Motor neuron (in vitro differentiated cells): ENCODE results near the gene CRB2. TPM values are rescaled to one million over a fixed set of nuclear protein-coding genes. Genes with fewer than 3 reads are reported as not detected.
A peak's percentile ranks its signal among the peaks of the same experiment; 100 is the strongest.

ENCODE experiments used
- ATAC-seq, 8 experiments: fragments of 200-7000 bp; cut with Tn5 transposase; replicated peaks in 6 of 8; 2 replicates each; pipeline ENCODE4 v1.8.0; 2021; ENCODE audit warnings: mild to moderate bottlenecking in 8 of 8, moderate library complexity in 8 of 8
- H3K27ac ChIP-seq, 2 donors: fragments of 250-450 bp; sonication (Bioruptor Pico); 2 replicates each; pipeline ENCODE4 v1.9.0; 2021; ENCODE audit warnings: antibody characterized with exemption in 2 of 2, mild to moderate bottlenecking in 2 of 2, moderate library complexity in 1 of 2
- H3K4me1 ChIP-seq, 2 donors: fragments of 250-450 bp; sonication (Bioruptor Pico); replicated peaks in 1 of 2; 2 replicates each; pipeline ENCODE4 v1.6.1; 2021; ENCODE audit warnings: antibody characterized with exemption in 2 of 2, mild to moderate bottlenecking in 2 of 2, moderate library complexity in 1 of 2
- H3K4me3 ChIP-seq, 5 donors: fragments of 250-450 bp; sonication (Bioruptor Pico); 2 replicates each; pipeline ENCODE4 v1.9.0; 2021; ENCODE audit warnings: antibody characterized with exemption in 5 of 5, mild to moderate bottlenecking in 5 of 5, moderate library complexity in 4 of 5
- WGBS, 10 experiments: fragments of 450-650 bp; shearing (Covaris generic); methylation state at CpG; one replicate each; pipeline ENCODE4 v1.0.0; 2022; 5-methylcytosine and 5-hydroxymethylcytosine counted together
- in situ Hi-C, 9 experiments: fragments of 400-800 bp; cut with MboI; loops; one replicate each; pipeline ENCODE4 v1.15.0; 2021; ENCODE audit warnings: low sequenced_read_pairs in 9 of 9, low pct_unique_long_range_greater_than_20kb in 2 of 9; ENCODE audit not compliant: unreplicated experiment in 9 of 9
- total RNA-seq, 8 experiments: library from RNA; unstranded; fragments of 300-600 nt; gene quantifications; 2 replicates each; pipeline versions ENCODE4 v1.2.3 to v1.2.4, GENCODE V29; 2022

Gene CRB2
- total RNA-seq = 10 to 100 TPM in 5 of 8 experiments, under 1 TPM in 3; 0.20 to 56.9 (median 11.9) TPM

- Histone ChIP-seq H3K4me3 (peak within 1 kb of the TSS; percentile 20 to 48 (median 44)), H3K4me1 (peaks cover 39 to 45% of the 10 kb centered on the region in 2 donors), H3K27ac (peak within 1 kb of the TSS; percentile 61 to 89)
- ATAC-seq = peak; percentile 7 to 54 (median 42)
- 0% methylated on average over 2 of the region's 17 CpGs; no CpG with 5 or more reads in 9 of the 10 experiments for WGBS, 10 experiments
- in situ Hi-C loops = loop anchor here in 3 of 9 experiments (10.0 to 25.0 kb wide), 2 partner anchors 269 to 271 kb away; no protein-coding TSS in a partner anchor
Measured at GRCh38 chr9:123355761-123356431, at the start of gene CRB2. CRB2 (plus strand) TSS chr9:123356197; CDS start chr9:123356261, 64 bp downstream.

- peak in 1 of 8 experiments; percentile 37 for ATAC-seq
- H3K4me3 ChIP-seq = no peak overlapping the region
- in situ Hi-C loops = no loop called here
Measured at GRCh38 chr9:123309611-123310010, 46.4 kb upstream of the CRB2 start.

DNA sequence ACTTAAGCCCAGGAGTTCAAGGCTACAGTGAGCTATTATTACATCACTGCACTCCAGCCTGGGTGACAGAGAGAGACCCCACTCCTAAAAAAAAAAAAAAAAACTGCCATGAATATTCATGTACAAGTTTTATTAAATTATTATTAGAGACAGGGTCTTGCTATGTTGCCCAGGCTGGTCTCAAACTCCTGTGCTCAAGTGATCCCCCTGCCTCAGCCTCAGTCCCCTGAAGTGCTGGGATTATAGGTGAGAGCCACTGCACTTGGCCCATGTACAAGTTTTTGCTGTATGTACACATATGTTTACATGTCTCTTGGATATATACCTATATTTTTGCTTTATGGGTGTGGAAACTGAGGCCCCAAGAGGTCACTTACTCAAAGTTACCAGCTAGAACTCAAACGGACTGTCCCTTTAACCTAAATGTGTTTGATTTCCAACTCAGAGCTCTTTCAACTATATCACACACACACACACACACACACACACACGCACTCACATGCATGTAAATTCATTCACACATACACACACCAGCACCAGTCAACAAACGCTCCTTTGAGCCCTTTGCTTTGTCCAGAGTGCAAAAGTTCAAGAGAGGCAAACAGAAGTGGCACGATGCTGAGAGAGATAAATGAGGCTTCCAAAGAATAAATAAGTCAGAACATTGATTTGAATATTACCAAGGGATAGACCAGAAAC, 45.3 kb upstream of the CRB2 start:
- peak in 3 of 8 experiments; percentile 33 to 83 (median 53) for ATAC-seq
- WGBS, 10 experiments = 0 to 70% (median 33%) methylated on average over 1 to 4 of the region's 4 CpGs; no CpG with 5 or more reads in 2 of the 10 experiments
- Histone ChIP-seq H3K4me3 (no peak overlapping the region), H3K4me1 (peaks cover 3 to 9% of the 10 kb centered on the region in 2 donors), H3K27ac (no peak overlapping the region)
- in situ Hi-C loops = no loop called here

More at GRCh38 chr9:123309611-123310010, 46.4 kb upstream of the CRB2 start:
- 67 to 100% (median 94%) methylated on average over 1 of the region's 1 CpG; no CpG with 5 or more reads in 4 of the 10 experiments for WGBS, 10 experiments
- Histone ChIP-seq H3K4me1 (peaks cover 3 to 12% of the 10 kb centered on the region in 2 donors), H3K27ac (no peak overlapping the region)

DNA sequence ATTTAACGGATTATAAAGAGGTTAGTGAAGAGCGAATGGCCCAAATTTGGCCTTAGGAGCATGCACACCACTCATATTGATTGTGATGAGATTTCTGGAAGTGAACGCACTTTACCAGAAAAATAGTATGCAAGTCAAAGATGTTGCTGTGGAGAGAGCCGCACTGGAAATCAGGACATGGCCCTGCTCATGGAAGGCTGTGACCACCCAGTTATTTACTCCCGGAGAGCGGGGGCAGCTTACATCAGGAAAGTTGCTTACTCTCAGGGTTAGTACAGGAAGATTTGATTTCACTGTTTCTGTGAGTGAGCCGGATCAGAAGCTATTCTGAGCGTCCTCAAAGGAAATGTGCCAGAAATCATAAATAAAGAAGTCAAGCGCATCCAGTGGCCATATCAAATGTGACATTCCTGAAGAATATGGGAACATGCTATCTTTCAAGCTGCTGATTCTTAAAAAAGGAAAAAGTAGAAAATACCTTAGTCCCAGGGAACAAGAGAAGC, 44.7 kb upstream of the CRB2 start:
- in situ Hi-C loops = no loop called here
- H3K4me3 ChIP-seq = no peak overlapping the region
- WGBS, 10 experiments = 46 to 80% (median 66%) methylated on average over 2 to 9 of the region's 9 CpGs; no CpG with 5 or more reads in 1 of the 10 experiments
- peaks cover 3 to 9% of the 10 kb centered on the region in 2 donors for H3K4me1 ChIP-seq
- ATAC-seq = peak in 2 of 8 experiments; percentile 36 to 69
- H3K27ac ChIP-seq = no peak overlapping the region

GRCh38 chr9:123312306-123312877, 43.6 kb upstream of the CRB2 start:
- Histone ChIP-seq H3K4me1 (peaks cover 3 to 9% of the 10 kb centered on the region in 2 donors), H3K27ac (no peak overlapping the region), H3K4me3 (no peak overlapping the region)
- no peak for ATAC-seq
- WGBS, 10 experiments = 0 to 60% methylated on average over 1 of the region's 4 CpGs; no CpG with 5 or more reads in 8 of the 10 experiments
- in situ Hi-C loops = no loop called here

- Histone ChIP-seq H3K4me1 (peaks cover 1 to 9% of the 10 kb centered on the region in 2 donors), H3K27ac (no peak overlapping the region), H3K4me3 (no peak overlapping the region)
- 88 to 100% (median 96%) methylated on average over 1 to 6 of the region's 6 CpGs; no CpG with 5 or more reads in 5 of the 10 experiments for WGBS, 10 experiments
- in situ Hi-C loops = no loop called here
- ATAC-seq = no peak
Measured at GRCh38 chr9:123314617-123315016, 41.4 kb upstream of the CRB2 start.

- Histone ChIP-seq H3K27ac (no peak overlapping the region), H3K4me1 (peaks cover 0 to 9% of the 10 kb centered on the region in 2 donors), H3K4me3 (no peak overlapping the region)
- 0 to 100% (median 75%) methylated on average over 1 to 2 of the region's 2 CpGs; no CpG with 5 or more reads in 2 of the 10 experiments for WGBS, 10 experiments
- in situ Hi-C loops = no loop called here
- no peak for ATAC-seq
Measured at GRCh38 chr9:123315635-123316034, 40.4 kb upstream of the CRB2 start.

DNA sequence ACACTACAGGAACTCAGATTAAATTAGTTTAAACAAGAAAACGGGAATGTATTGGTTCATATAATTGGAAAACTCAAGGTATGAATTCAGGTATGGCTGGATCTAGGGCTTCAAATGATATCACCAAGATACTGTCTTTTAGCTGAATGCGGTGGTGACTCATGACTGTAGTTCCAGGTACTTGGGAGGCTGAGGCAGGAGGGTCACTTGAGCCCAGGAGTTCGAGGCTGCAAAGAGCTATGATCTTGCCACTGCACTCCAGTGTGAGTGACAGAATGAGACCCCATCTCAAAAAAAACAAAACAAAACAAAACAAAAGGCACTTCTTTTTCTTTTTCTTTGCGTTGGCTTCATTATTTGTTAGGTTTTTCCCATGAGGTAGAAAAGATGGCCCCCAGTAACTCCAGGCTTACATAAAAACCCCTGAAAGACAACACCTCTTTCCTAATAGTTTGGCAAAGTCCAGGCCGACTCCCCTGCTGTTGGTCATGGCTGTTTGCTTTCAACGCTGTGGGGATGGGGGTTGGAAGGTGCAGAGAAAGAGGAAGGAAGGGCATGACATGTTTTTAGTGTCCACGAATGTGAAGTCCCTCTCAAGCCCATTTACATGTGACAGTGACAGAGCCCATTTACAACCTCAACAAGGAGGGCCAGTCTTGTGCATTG, 39.8 kb upstream of the CRB2 start:
- in situ Hi-C loops = no loop called here
- WGBS, 10 experiments = 28 to 80% (median 52%) methylated on average over 3 to 7 of the region's 7 CpGs
- peaks cover 0 to 3% of the 10 kb centered on the region in 2 donors for H3K4me1 ChIP-seq
- no peak overlapping the region for H3K4me3 ChIP-seq
- ATAC-seq = no peak
- no peak overlapping the region for H3K27ac ChIP-seq

DNA sequence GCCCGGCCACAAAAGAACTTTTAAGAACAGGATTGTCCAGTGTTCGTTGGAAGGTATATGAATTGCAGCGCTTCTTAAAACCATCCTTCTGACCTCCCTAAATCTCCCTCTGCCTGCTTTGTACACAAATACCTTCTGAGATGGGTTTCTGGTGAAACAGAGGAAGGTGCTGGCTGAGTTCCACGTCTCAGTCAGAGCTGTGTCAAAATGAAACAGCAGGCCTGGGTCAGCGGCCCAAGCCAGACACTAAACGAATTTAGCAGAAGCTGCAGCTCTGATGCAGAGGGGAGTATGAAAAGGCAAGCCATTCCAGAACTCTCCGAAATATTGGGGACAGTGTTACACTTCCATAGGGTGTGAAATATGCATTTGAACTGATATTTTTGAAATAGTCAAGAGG, 37.8 kb upstream of the CRB2 start:
- Histone ChIP-seq H3K4me3 (no peak overlapping the region), H3K4me1 (no peaks in the 10 kb centered on the region), H3K27ac (no peak overlapping the region)
- in situ Hi-C loops = no loop called here
- WGBS, 10 experiments = 32 to 90% (median 66%) methylated on average over 2 to 5 of the region's 7 CpGs; no CpG with 5 or more reads in 2 of the 10 experiments
- no peak for ATAC-seq

DNA sequence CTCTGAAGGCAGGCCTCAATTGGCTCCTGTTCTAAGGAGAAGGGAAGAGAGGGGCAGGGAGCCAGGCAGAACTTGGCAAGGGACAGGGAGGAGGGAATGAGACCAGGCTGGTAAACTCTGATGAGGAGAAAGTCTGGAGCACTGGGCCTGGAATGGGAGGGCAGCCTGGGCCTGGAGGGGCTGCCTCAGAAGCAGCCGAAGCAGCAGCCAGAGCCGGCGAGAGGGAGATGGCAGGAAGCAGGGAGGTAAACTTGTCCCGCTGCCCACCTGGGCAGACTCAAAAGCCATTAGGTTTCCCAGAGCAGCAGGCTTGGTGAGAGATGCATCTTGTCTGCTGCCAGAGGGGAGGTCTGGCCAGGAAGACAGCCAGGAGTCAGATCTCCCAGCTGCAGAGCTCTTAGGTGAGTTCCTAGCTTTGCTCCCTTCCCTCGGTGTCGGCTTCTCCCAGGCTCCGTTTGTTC, 37.0 kb upstream of the CRB2 start:
- Histone ChIP-seq H3K4me1 (no peaks in the 10 kb centered on the region), H3K4me3 (no peak overlapping the region), H3K27ac (no peak overlapping the region)
- in situ Hi-C loops = no loop called here
- WGBS, 10 experiments = 0 to 88% (median 60%) methylated on average over 1 to 5 of the region's 7 CpGs; no CpG with 5 or more reads in 5 of the 10 experiments
- peak in 1 of 8 experiments; percentile 16 for ATAC-seq

DNA sequence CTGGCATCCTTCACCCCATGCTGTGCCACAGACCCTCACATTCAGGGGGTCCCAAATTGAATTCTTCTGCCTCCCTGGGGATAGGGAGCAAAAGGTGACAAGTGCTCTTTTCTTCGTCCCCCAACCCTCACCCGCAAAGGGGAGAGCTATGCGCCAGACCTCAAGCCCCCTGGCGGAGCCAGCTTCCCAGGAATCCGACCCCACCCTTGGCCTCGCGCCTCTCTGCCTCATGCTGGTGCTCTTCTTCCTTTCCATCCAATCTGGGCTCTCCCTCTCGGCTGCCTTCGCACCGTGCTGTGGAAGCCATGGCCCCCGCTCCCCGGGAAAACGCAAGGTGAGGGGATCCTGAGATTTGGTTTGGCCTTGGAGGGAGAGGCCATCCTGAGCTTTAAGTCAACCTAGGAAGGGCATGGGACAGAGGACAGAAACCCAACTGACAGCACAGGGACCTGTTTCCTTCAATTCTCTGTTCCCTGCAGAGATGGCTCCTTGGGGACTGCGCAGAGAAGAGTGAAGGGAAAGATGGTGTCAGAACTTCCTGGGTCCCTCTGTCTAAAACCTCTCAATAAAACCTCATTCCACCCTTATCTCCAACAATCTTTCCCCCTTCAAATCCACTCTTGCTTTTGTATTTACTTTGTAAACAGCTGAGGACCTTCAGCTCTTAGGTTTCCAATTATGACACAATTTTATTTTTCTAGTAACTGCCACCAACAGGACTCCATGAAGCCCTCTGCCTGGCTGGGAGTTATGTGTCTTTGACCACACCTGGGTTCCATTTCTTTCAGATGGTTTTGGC, 36.3 kb upstream of the CRB2 start:
- H3K27ac ChIP-seq = no peak overlapping the region
- no peaks in the 10 kb centered on the region for H3K4me1 ChIP-seq
- WGBS, 10 experiments = 82 to 100% (median 100%) methylated on average over 1 to 4 of the region's 14 CpGs; no CpG with 5 or more reads in 2 of the 10 experiments
- ATAC-seq = no peak
- no peak overlapping the region for H3K4me3 ChIP-seq
- in situ Hi-C loops = no loop called here

- H3K4me1 ChIP-seq = peaks cover 0 to 4% of the 10 kb centered on the region in 2 donors
- 15 to 80% (median 46%) methylated on average over 1 to 4 of the region's 5 CpGs; no CpG with 5 or more reads in 6 of the 10 experiments for WGBS, 10 experiments
- no peak for ATAC-seq
- no peak overlapping the region for H3K4me3 ChIP-seq
- in situ Hi-C loops = no loop called here
- H3K27ac ChIP-seq = no peak overlapping the region
Measured at GRCh38 chr9:123320814-123321213, 35.2 kb upstream of the CRB2 start.
